Activated CD8-positive, alpha-beta memory T cell treated with anti-CD3 and anti-CD28 coated beads for 48 hours (primary cell): ENCODE measurements around the gene LRRK1.

Experiments
- DNase-seq, 3 experiments: peaks; one replicate each; pipeline ENCODE4 v3.0.0-alpha.2; 2020; ENCODE audit warnings: low read depth in 2 of 3, low spot score in 2 of 3

Gene LRRK1

GRCh38 chr15:101042320-101042719, 123.2 kb downstream of the LRRK1 start:
- no peak for DNase-seq

- DNase-seq, result no peak
Measured at GRCh38 chr15:101043011-101043410, 123.9 kb downstream of the LRRK1 start.

- DNase-seq, result no peak
Measured at GRCh38 chr15:101043911-101044624, 124.9 kb downstream of the LRRK1 start.

GRCh38 chr15:101044625-101045235, 125.6 kb downstream of the LRRK1 start:
- no peak for DNase-seq

- no peak for DNase-seq
Measured at GRCh38 chr15:101045236-101045646, 126.1 kb downstream of the LRRK1 start.

- DNase-seq, result no peak
Measured at GRCh38 chr15:101045835-101046691, 126.9 kb downstream of the LRRK1 start.

- no peak for DNase-seq
Measured at GRCh38 chr15:101046826-101047225, 127.7 kb downstream of the LRRK1 start.

- DNase-seq, result no peak
Measured at GRCh38 chr15:101047301-101047781, 128.2 kb downstream of the LRRK1 start.

- no peak for DNase-seq
Measured at GRCh38 chr15:101048176-101048575, 129.0 kb downstream of the LRRK1 start.

GRCh38 chr15:101048581-101049030, 129.4 kb downstream of the LRRK1 start:
- DNase-seq, result no peak

- no peak for DNase-seq
Measured at GRCh38 chr15:101049282-101049681, 130.1 kb downstream of the LRRK1 start.

GRCh38 chr15:101049856-101050622, 130.9 kb downstream of the LRRK1 start:
- no peak for DNase-seq

- DNase-seq, result no peak
Measured at GRCh38 chr15:101050623-101051290, 131.6 kb downstream of the LRRK1 start.

- DNase-seq, result no peak
Measured at GRCh38 chr15:101051291-101052030, 132.3 kb downstream of the LRRK1 start.

- DNase-seq, result no peak
Measured at GRCh38 chr15:101052031-101052620, 133.0 kb downstream of the LRRK1 start.

- no peak for DNase-seq
Measured at GRCh38 chr15:101052681-101053121, 133.5 kb downstream of the LRRK1 start.

GRCh38 chr15:101053261-101053660, 134.1 kb downstream of the LRRK1 start:
- DNase-seq, result no peak

- DNase-seq, result no peak
Measured at GRCh38 chr15:101054116-101054515, 135.0 kb downstream of the LRRK1 start.

- DNase-seq, result no peak
Measured at GRCh38 chr15:101054991-101055390, 135.8 kb downstream of the LRRK1 start.
